Left lung (tissue), 10 donors: Measurements from ENCODE around the gene SOAT2. TPM values are rescaled to one million over a fixed set of nuclear protein-coding genes. Genes with fewer than 3 reads are reported as not detected.

Experiments used
- ATAC-seq: fragments of 200-7000 bp; cut with Tn5 transposase; one replicate; pipeline ENCODE4 v1.9.1; 2020; ENCODE audit warnings: moderate library complexity
- DNase-seq, 4 donors: peaks; one replicate each; pipeline ENCODE4 v3.0.0-alpha.2; 2013 to 2020
- H3K27ac ChIP-seq, 2 donors: fragments of 200-600 bp; sonication (generic) in 1 of 2; one replicate each; pipeline versions ENCODE4 v1.5.0 to v1.8.0; 2020 to 2021
- H3K27me3 ChIP-seq, 2 donors: fragments of 200-600 bp; sonication (generic) in 1 of 2; one replicate each; pipeline versions ENCODE4 v1.5.0 to v1.8.0; 2020 to 2021
- H3K36me3 ChIP-seq, 2 donors: fragments of 200-600 bp; sonication (generic) in 1 of 2; one replicate each; pipeline versions ENCODE4 v1.5.0 to v1.8.0; 2020 to 2021
- H3K4me1 ChIP-seq, 2 donors: fragments of 200-600 bp; one replicate each; pipeline ENCODE4 v1.8.0; 2021
- H3K4me3 ChIP-seq, 2 donors: fragments of 200-600 bp; sonication (generic) in 1 of 2; one replicate each; pipeline versions ENCODE4 v1.5.0 to v1.8.0; 2020 to 2021; ENCODE audit warnings: mild to moderate bottlenecking in 1 of 2
- H3K9me3 ChIP-seq, 2 donors: fragments of 200-600 bp; sonication (generic) in 1 of 2; one replicate each; pipeline versions ENCODE4 v1.5.0 to v1.8.0; 2020 to 2021
- CTCF ChIP-seq, 2 donors: fragments of 200-600 bp; sonication (generic) in 1 of 2; IDR thresholded peaks; one replicate each; pipeline versions ENCODE4 v1.5.0 to v1.8.0; 2021; ENCODE audit warnings: antibody characterized with exemption in 2 of 2
- intact Hi-C, 2 donors: fragments of 100-400 bp; cut with DNase I; formaldehyde crosslinking; loops; one replicate each; pipeline versions ENCODE4 v1.11.2 to v1.14.2; 2022
- polyA plus RNA-seq, 6 donors: library from polyadenylated mRNA; unstranded; fragments of 120-200 nt; gene quantifications; one replicate each; pipeline ENCODE4 v1.2.1, GENCODE V29; 2013; ENCODE audit not compliant: insufficient read length in 6 of 6
- total RNA-seq, 2 donors: library from RNA; stranded (reverse); fragmentation: NEBNext Ultra II Directional; extraction: Animal tissue kit (Norgen Biotek cat#: 25700); gene quantifications; one replicate each; pipeline ENCODE4 v1.2.1, GENCODE V29; 2021
- donor health status: DM: no; HTN: yes; CAD: no.
- donor health status: DM: no; HTN: no; CAD: no.

SOAT2 gene
- total and polyA plus RNA-seq, 8 donors: 0.13 to 0.42 (median 0.19) TPM; not detected in 2

GRCh38 chr12:53128780-53129569, 25.7 kb downstream of the SOAT2 start:
- Histone ChIP-seq H3K36me3 (no peaks in the 10 kb centered on the region), H3K4me3 (no peak overlapping the region), H3K27me3 (no peaks in the 10 kb centered on the region), H3K27ac (no peak overlapping the region), H3K4me1 (no peaks in the 10 kb centered on the region), H3K9me3 (no peaks in the 10 kb centered on the region)
- intact Hi-C loops: no loop called here
- ATAC-seq: no peak
- no peak for DNase-seq
- no peak for TF ChIP-seq CTCF (IDR thresholded peaks at IDR 0.05)

- DNase-seq (no peak), ATAC-seq (no peak)
- Histone ChIP-seq H3K9me3 (peaks cover 0 to 2% of the 10 kb centered on the region in 2 donors), H3K36me3 (no peaks in the 10 kb centered on the region), H3K27ac (no peak overlapping the region), H3K4me3 (no peak overlapping the region), H3K4me1 (no peaks in the 10 kb centered on the region), H3K27me3 (no peaks in the 10 kb centered on the region)
- TF ChIP-seq CTCF (IDR thresholded peaks at IDR 0.05): no peak
- intact Hi-C loops: no loop called here
Observed at GRCh38 chr12:53131844-53132243, 28.6 kb downstream of the SOAT2 start.

GRCh38 chr12:53133722-53134121, 30.4 kb downstream of the SOAT2 start:
- Histone ChIP-seq H3K9me3 (peaks cover 0 to 7% of the 10 kb centered on the region in 2 donors), H3K4me1 (no peaks in the 10 kb centered on the region), H3K27ac (no peak overlapping the region), H3K4me3 (no peak overlapping the region), H3K27me3 (no peaks in the 10 kb centered on the region), H3K36me3 (no peaks in the 10 kb centered on the region)
- ATAC-seq: no peak
- no peak for TF ChIP-seq CTCF (IDR thresholded peaks at IDR 0.05)
- intact Hi-C loops: no loop called here
- DNase-seq: no peak

GRCh38 chr12:53143355-53143754, 40.1 kb downstream of the SOAT2 start:
- DNase-seq (no peak), ATAC-seq (no peak)
- Histone ChIP-seq H3K4me3 (no peak overlapping the region), H3K27ac (no peak overlapping the region), H3K4me1 (no peaks in the 10 kb centered on the region), H3K27me3 (no peaks in the 10 kb centered on the region), H3K36me3 (no peaks in the 10 kb centered on the region), H3K9me3 (peaks cover 0 to 4% of the 10 kb centered on the region in 2 donors)
- TF ChIP-seq CTCF (IDR thresholded peaks at IDR 0.05): no peak
- intact Hi-C loops: no loop called here

GRCh38 chr12:53145383-53146260, 42.3 kb downstream of the SOAT2 start:
- intact Hi-C loops: no loop called here
- no peaks in the 10 kb centered on the region for H3K4me1 ChIP-seq
- DNase-seq: no peak
- no peak overlapping the region for H3K4me3 ChIP-seq
- H3K27me3 ChIP-seq: no peaks in the 10 kb centered on the region
- TF ChIP-seq CTCF (IDR thresholded peaks at IDR 0.05): no peak
- H3K36me3 ChIP-seq: no peaks in the 10 kb centered on the region
- ATAC-seq: no peak
- H3K9me3 ChIP-seq: no peaks in the 10 kb centered on the region
- no peak overlapping the region for H3K27ac ChIP-seq
